H9 (cell line): ENCODE measurements around the gene HES3. TPM values are rescaled to one million over a fixed set of nuclear protein-coding genes. Genes with fewer than 3 reads are reported as not detected.

Source experiments
- DNase-seq: peaks from one replicate; pipeline ENCODE4 v3.0.0-alpha.2; 2017
- H2AFZ ChIP-seq: one replicate; pipeline ENCODE4 v1.6.1; 2013; ENCODE audit warnings: mild to moderate bottlenecking, low read length, control low read depth, moderate library complexity
- H2AK5ac ChIP-seq: 2 replicates; pipeline ENCODE4 v1.6.1; 2013; ENCODE audit warnings: low read length, control low read depth, mixed read lengths; ENCODE audit not compliant: insufficient read length
- H2BK120ac ChIP-seq: one replicate; pipeline ENCODE4 v1.6.1; 2013; ENCODE audit warnings: low read depth, mild to moderate bottlenecking, low read length, control low read depth, inconsistent platforms; ENCODE audit not compliant: poor library complexity, severe bottlenecking
- H2BK12ac ChIP-seq: 2 replicates; pipeline ENCODE4 v1.6.1; 2013; ENCODE audit warnings: low read length, control low read depth, mixed read lengths, low read depth; ENCODE audit not compliant: insufficient read length
- H2BK15ac ChIP-seq: 2 replicates; pipeline ENCODE4 v1.6.1; 2013; ENCODE audit warnings: low read depth, low read length, control low read depth
- H2BK20ac ChIP-seq: one replicate; pipeline ENCODE4 v1.6.1; 2013; ENCODE audit warnings: low read depth, mild to moderate bottlenecking, low read length, control low read depth, inconsistent platforms; ENCODE audit not compliant: poor library complexity, severe bottlenecking
- H2BK5ac ChIP-seq: 2 replicates; pipeline ENCODE4 v1.6.1; 2013; ENCODE audit warnings: low read length, control low read depth, mixed read lengths; ENCODE audit not compliant: insufficient read length
- H3K14ac ChIP-seq: 2 replicates; pipeline ENCODE4 v1.6.1; 2013; ENCODE audit warnings: low read length, control low read depth; ENCODE audit not compliant: insufficient read depth
- H3K18ac ChIP-seq: 2 replicates; pipeline ENCODE4 v1.6.1; 2013; ENCODE audit warnings: low read depth, mild to moderate bottlenecking, mixed read lengths, low read length, control low read depth; ENCODE audit not compliant: insufficient read length
- H3K23ac ChIP-seq: 2 replicates; pipeline ENCODE4 v1.6.1; 2013; ENCODE audit warnings: low read length, control low read depth, mixed read lengths, low read depth; ENCODE audit not compliant: insufficient read length
- H3K23me2 ChIP-seq: 2 replicates; pipeline ENCODE4 v1.6.1; 2013; ENCODE audit warnings: low read depth, mild to moderate bottlenecking, mixed read lengths, low read length, control low read depth; ENCODE audit not compliant: insufficient read length, poor library complexity, severe bottlenecking
- H3K27ac ChIP-seq: 2 replicates; pipeline ENCODE4 v1.5.1; 2013; ENCODE audit warnings: low read length, control low read depth, mixed read lengths, low read depth; ENCODE audit not compliant: insufficient read length
- H3K27me3 ChIP-seq: 2 replicates; pipeline ENCODE4 v1.6.1; 2013; ENCODE audit warnings: low read length, control low read depth, inconsistent platforms; ENCODE audit not compliant: insufficient read depth
- H3K4ac ChIP-seq: 2 replicates; pipeline ENCODE4 v1.6.1; 2013; ENCODE audit warnings: low read depth, mild to moderate bottlenecking, control low read depth, inconsistent platforms, low read length, moderate library complexity
- H3K4me1 ChIP-seq: 2 replicates; pipeline ENCODE4 v1.6.1; 2013; ENCODE audit warnings: low read length, control low read depth, inconsistent platforms; ENCODE audit not compliant: insufficient read depth
- H3K4me2 ChIP-seq: 2 replicates; pipeline ENCODE4 v1.6.1; 2013; ENCODE audit warnings: low read length, control low read depth, mixed read lengths; ENCODE audit not compliant: insufficient read length, insufficient read depth
- H3K56ac ChIP-seq: 2 replicates; pipeline ENCODE4 v1.6.1; 2013; ENCODE audit warnings: low read depth, mild to moderate bottlenecking, mixed read lengths, low read length, control low read depth; ENCODE audit not compliant: insufficient read length
- H3K79me1 ChIP-seq: 2 replicates; pipeline ENCODE4 v1.6.1; 2013; ENCODE audit warnings: low read depth, mild to moderate bottlenecking, moderate library complexity, low read length, control low read depth, inconsistent platforms; ENCODE audit not compliant: insufficient read depth, poor library complexity, severe bottlenecking
- H3K79me2 ChIP-seq: 2 replicates; pipeline ENCODE4 v1.6.1; 2013; ENCODE audit warnings: low read length, control low read depth, inconsistent platforms; ENCODE audit not compliant: insufficient read depth
- H3K9ac ChIP-seq: 2 replicates; pipeline ENCODE4 v1.6.1; 2013; ENCODE audit warnings: low read length, control low read depth, mixed read lengths; ENCODE audit not compliant: insufficient read length; ENCODE audit errors: extremely low read depth
- H3K9me3 ChIP-seq: one replicate; pipeline ENCODE4 v1.6.1; 2013; ENCODE audit warnings: low read depth, low read length, inconsistent platforms; ENCODE audit not compliant: control insufficient read depth
- H3T11ph ChIP-seq: one replicate; pipeline ENCODE4 v1.6.1; 2013; ENCODE audit warnings: mild to moderate bottlenecking, low read length, control low read depth, inconsistent platforms
- H4K20me1 ChIP-seq: one replicate; pipeline ENCODE4 v1.6.1; 2013; ENCODE audit not compliant: control insufficient read depth, insufficient read length, insufficient read depth
- H4K5ac ChIP-seq: 2 replicates; pipeline ENCODE4 v1.6.1; 2013; ENCODE audit warnings: low read depth, mild to moderate bottlenecking, mixed read lengths, low read length, control low read depth; ENCODE audit not compliant: insufficient read length
- H4K8ac ChIP-seq: replicated peaks from 2 replicates; pipeline ENCODE4 v1.6.1; 2013; ENCODE audit warnings: low read length, control low read depth, mixed read lengths, low read depth; ENCODE audit not compliant: insufficient read length
- H4K91ac ChIP-seq: 2 replicates; pipeline ENCODE4 v1.6.1; 2013; ENCODE audit warnings: low read depth, mild to moderate bottlenecking, moderate library complexity, mixed read lengths, low read length, control low read depth; ENCODE audit not compliant: insufficient read length
- H3K27ac Mint-ChIP-seq, 3 experiments: 2 replicates in 2 of 3; 3 replicates in 1 of 3; pipeline ENCODE4 v1.8.0; 2020 to 2021; ENCODE audit warnings: mixed read lengths in 3 of 3, mild to moderate bottlenecking in 1 of 3, moderate library complexity in 1 of 3
- H3K27me3 Mint-ChIP-seq: 2 replicates; pipeline ENCODE4 v1.8.0; 2021; ENCODE audit warnings: low read depth, mild to moderate bottlenecking, moderate library complexity, mixed read lengths
- H3K36me3 Mint-ChIP-seq, 3 experiments: 2 replicates in 2 of 3; 3 replicates in 1 of 3; pipeline ENCODE4 v1.8.0; 2020 to 2021; ENCODE audit warnings: low read depth in 3 of 3, mixed read lengths in 3 of 3; ENCODE audit not compliant: insufficient read depth in 1 of 3
- H3K4me1 Mint-ChIP-seq, 2 experiments: 2 replicates each; pipeline ENCODE4 v1.8.0; 2020; ENCODE audit warnings: mixed read lengths in 2 of 2
- H3K4me3 Mint-ChIP-seq, 2 experiments: 2 replicates in 1 of 2; 3 replicates in 1 of 2; pipeline ENCODE4 v1.8.0; 2020 to 2021; ENCODE audit warnings: mild to moderate bottlenecking in 2 of 2, mixed read lengths in 2 of 2, moderate library complexity in 1 of 2
- H3K9me3 Mint-ChIP-seq, 2 experiments: 2 replicates in 1 of 2; 3 replicates in 1 of 2; pipeline ENCODE4 v1.8.0; 2020; ENCODE audit warnings: mild to moderate bottlenecking in 2 of 2, mixed read lengths in 2 of 2, moderate library complexity in 1 of 2
- WGBS: extraction: QIAGEN DNeasy Blood & Tissue Kit; methylation state at CpG from one replicate; pipeline ENCODE4 v1.1.7; 2013; ENCODE audit warnings: missing lambda C conversion rate, low lambda C conversion rate, mixed read lengths; ENCODE audit not compliant: insufficient read length; ENCODE audit errors: extremely low coverage; 5-methylcytosine and 5-hydroxymethylcytosine counted together
- total RNA-seq: library from RNA; stranded (reverse); gene quantifications from 2 replicates; pipeline ENCODE4 v1.2.1, GENCODE V29; 2021
- TF ChIP-seq, protein P1 (sequence below): fragments of 200-600 bp; sonication (generic); conservative IDR thresholded peaks from 3 replicates; pipeline ENCODE4 v1.8.0; 2021; ENCODE audit warnings: antibody characterized with exemption, mild to moderate bottlenecking

Gene HES3
- total RNA-seq, 1 experiment from 2014 or later: 89.9 TPM

DNA sequence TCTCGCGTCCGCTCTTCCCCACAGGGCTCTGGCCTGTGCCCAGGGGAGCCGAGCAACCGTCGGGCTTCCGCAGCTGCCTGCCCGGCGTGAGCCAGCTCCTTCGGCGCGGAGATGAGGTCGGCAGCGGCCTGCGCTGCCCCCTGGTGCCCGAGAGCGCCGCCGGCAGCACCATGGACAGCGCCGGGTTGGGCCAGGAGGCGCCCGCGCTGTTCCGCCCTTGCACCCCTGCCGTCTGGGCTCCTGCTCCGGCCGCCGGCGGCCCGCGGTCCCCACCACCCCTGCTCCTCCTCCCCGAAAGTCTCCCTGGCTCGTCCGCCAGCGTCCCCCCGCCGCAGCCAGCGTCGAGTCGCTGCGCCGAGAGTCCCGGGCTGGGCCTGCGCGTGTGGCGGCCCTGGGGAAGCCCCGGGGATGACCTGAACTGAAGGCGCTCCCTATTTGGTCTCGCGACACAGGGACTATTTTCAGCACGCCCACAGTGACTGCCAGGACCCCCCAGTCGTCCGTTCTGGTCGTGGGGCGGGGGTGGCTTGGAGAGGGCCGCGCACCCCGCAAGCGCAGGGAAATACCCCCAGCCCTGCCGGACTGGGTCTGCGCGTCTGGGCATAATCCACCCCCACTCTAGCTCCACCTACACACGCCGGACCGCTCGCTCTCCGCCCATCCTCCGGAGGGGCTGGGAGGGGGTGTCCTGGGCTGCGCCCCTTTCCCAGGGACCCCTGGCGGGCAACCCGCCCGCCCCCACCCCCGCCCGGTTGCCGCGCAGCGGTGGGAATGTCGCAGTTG, 1.3 kb downstream of the HES3 start:
- H3K14ac ChIP-seq: no peak overlapping the region
- no peak overlapping the region for H2AK5ac ChIP-seq
- H2BK15ac ChIP-seq: no peak overlapping the region
- H4K20me1 ChIP-seq: no peaks in the 10 kb centered on the region
- no peak overlapping the region for H3T11ph ChIP-seq
- H2BK120ac ChIP-seq: no peak overlapping the region
- H3K27me3 Mint-ChIP-seq: peaks cover 38% of the 10 kb centered on the region
- H3K4me1 ChIP-seq: peaks cover 2% of the 10 kb centered on the region; the same call in 1 of the 2 replicates
- H3K79me1 ChIP-seq: no peaks in the 10 kb centered on the region
- whole genome bisulfite sequencing: no CpG with 5 or more reads among the region's 79 CpGs
- H2BK5ac ChIP-seq: no peak overlapping the region
- peaks cover 39% of the 10 kb centered on the region in 2 experiments for H3K4me1 Mint-ChIP-seq
- H3K36me3 Mint-ChIP-seq: no peaks in the 10 kb centered on the region
- peaks cover 28% of the 10 kb centered on the region for H3K23me2 ChIP-seq
- no peak overlapping the region for H3K9ac ChIP-seq
- H3K27ac ChIP-seq: no peak overlapping the region
- no peak overlapping the region for H4K5ac ChIP-seq
- H3K9me3 Mint-ChIP-seq: no peaks in the 10 kb centered on the region
- H3K4me3 Mint-ChIP-seq: peak overlapping the region; percentile 83 to 89
- peaks cover 10% of the 10 kb centered on the region; the same call in 1 of the 2 replicates for H3K27me3 ChIP-seq
- no peak overlapping the region for H3K23ac ChIP-seq
- H3K56ac ChIP-seq: no peak overlapping the region
- H4K8ac ChIP-seq: no peak overlapping the region
- H3K4ac ChIP-seq: no peak overlapping the region
- no peak overlapping the region for H4K91ac ChIP-seq
- H2BK20ac ChIP-seq: no peak overlapping the region
- no peak overlapping the region for H2BK12ac ChIP-seq
- DNase-seq: peak; percentile 89
- H3K4me2 ChIP-seq: peak overlapping the region; percentile 79
- no peak overlapping the region for H3K27ac Mint-ChIP-seq
- no peaks in the 10 kb centered on the region for H3K79me2 ChIP-seq
- TF ChIP-seq, protein P1, sequence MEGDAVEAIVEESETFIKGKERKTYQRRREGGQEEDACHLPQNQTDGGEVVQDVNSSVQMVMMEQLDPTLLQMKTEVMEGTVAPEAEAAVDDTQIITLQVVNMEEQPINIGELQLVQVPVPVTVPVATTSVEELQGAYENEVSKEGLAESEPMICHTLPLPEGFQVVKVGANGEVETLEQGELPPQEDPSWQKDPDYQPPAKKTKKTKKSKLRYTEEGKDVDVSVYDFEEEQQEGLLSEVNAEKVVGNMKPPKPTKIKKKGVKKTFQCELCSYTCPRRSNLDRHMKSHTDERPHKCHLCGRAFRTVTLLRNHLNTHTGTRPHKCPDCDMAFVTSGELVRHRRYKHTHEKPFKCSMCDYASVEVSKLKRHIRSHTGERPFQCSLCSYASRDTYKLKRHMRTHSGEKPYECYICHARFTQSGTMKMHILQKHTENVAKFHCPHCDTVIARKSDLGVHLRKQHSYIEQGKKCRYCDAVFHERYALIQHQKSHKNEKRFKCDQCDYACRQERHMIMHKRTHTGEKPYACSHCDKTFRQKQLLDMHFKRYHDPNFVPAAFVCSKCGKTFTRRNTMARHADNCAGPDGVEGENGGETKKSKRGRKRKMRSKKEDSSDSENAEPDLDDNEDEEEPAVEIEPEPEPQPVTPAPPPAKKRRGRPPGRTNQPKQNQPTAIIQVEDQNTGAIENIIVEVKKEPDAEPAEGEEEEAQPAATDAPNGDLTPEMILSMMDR: peak; percentile 76
- H2AFZ ChIP-seq: no peak overlapping the region
- no peak overlapping the region for H3K18ac ChIP-seq
- H3K9me3 ChIP-seq: no peaks in the 10 kb centered on the region
